GM18502 (cell line): ENCODE results near the gene NRN1.

Experiments used
- ATAC-seq: cut with Tn5 transposase; IDR thresholded peaks from one replicate; pipeline ENCODE4 v1.9.1; 2021; ENCODE audit warnings: mild to moderate bottlenecking; ENCODE audit not compliant: unreplicated experiment, poor library complexity

The NRN1 gene

GRCh38 chr6:6002848-6003620 is 3.7 kb downstream of the NRN1 start:
- no peak for ATAC-seq

GRCh38 chr6:6002005-6002847 is 4.5 kb downstream of the NRN1 start:
- no peak for ATAC-seq

GRCh38 chr6:6001443-6001842 is 5.3 kb downstream of the NRN1 start:
- ATAC-seq, result no peak

GRCh38 chr6:5999688-6000608 is 6.8 kb downstream of the NRN1 start:
- no peak for ATAC-seq

GRCh38 chr6:5998711-5999687 is 7.7 kb downstream of the NRN1 start:
- ATAC-seq, result no peak

- no peak for ATAC-seq
These were observed 8.5 kb downstream of the NRN1 start for GRCh38 chr6:5998236-5998635.

- no peak for ATAC-seq
These were observed 9.2 kb downstream of the NRN1 start for GRCh38 chr6:5997420-5997987.

- no peak for ATAC-seq
These were observed 9.9 kb downstream of the NRN1 start for GRCh38 chr6:5996714-5997419.

GRCh38 chr6:5995949-5996713 is 10.6 kb downstream of the NRN1 start:
- no peak for ATAC-seq

- no peak for ATAC-seq
These were observed 11.1 kb downstream of the NRN1 start for GRCh38 chr6:5995658-5995948.

GRCh38 chr6:5994999-5995657 is 11.6 kb downstream of the NRN1 start:
- ATAC-seq, result no peak

GRCh38 chr6:5994234-5994998 is 12.3 kb downstream of the NRN1 start:
- ATAC-seq, result no peak

GRCh38 chr6:5992551-5993225 is 14.0 kb downstream of the NRN1 start:
- no peak for ATAC-seq

GRCh38 chr6:5990786-5991185 is 15.9 kb downstream of the NRN1 start:
- no peak for ATAC-seq

- no peak for ATAC-seq
These were observed 17.5 kb downstream of the NRN1 start for GRCh38 chr6:5989141-5989723.

GRCh38 chr6:5986861-5987260 is 19.9 kb downstream of the NRN1 start:
- ATAC-seq, result no peak
